ENCODE data around the gene RFX8.
"Not testable (repeated sequence)": the region's sequence is repeated elsewhere in the genome, so short reads cannot be mapped to it uniquely, and the experiment has no call there.

DNA sequence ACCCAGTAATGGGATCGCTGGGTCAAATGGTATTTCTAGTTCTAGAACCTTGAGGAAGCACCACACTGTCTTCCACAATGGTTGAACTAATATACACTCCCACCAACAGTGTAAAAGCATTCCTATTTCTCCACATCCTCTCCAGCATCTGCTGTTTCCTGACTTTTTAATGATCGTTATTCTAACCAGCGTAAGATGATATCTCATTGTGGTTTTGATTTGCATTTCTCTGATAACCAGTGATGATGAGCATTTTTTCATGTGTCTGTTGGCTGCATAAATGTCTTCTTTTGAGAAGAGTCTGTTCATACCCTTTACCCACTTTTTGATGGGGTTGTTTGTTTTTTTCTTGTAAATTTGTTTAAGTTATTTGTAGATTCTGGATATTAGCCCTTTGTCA lies 20.5 kb downstream of the RFX8 start:
- TF ChIP-seq, protein P1, sequence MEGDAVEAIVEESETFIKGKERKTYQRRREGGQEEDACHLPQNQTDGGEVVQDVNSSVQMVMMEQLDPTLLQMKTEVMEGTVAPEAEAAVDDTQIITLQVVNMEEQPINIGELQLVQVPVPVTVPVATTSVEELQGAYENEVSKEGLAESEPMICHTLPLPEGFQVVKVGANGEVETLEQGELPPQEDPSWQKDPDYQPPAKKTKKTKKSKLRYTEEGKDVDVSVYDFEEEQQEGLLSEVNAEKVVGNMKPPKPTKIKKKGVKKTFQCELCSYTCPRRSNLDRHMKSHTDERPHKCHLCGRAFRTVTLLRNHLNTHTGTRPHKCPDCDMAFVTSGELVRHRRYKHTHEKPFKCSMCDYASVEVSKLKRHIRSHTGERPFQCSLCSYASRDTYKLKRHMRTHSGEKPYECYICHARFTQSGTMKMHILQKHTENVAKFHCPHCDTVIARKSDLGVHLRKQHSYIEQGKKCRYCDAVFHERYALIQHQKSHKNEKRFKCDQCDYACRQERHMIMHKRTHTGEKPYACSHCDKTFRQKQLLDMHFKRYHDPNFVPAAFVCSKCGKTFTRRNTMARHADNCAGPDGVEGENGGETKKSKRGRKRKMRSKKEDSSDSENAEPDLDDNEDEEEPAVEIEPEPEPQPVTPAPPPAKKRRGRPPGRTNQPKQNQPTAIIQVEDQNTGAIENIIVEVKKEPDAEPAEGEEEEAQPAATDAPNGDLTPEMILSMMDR (IDR thresholded peaks at IDR 0.05), result not testable (repeated sequence)
- not testable (repeated sequence) for TF ChIP-seq POLR2AphosphoS2 (conservative IDR thresholded peaks at IDR 0.05; ENCODE audit: low read length); USF2 (IDR thresholded peaks at IDR 0.05); POLR2A (IDR thresholded peaks at IDR 0.05; ENCODE audit: low read length); TP53 (CRISPR knock-in tag; IDR thresholded peaks at IDR 0.05); KDM5A (IDR thresholded peaks at IDR 0.05); RAD21 (conservative IDR thresholded peaks at IDR 0.05 in 1 of 2, IDR thresholded peaks at IDR 0.05 in 1 of 2); ZFP36 (IDR thresholded peaks at IDR 0.05; ENCODE audit: borderline replicate concordance, partially characterized antibody); ESRRA (IDR thresholded peaks at IDR 0.05; ENCODE audit: borderline replicate concordance, low read length)
- TF ChIP-seq, protein P2, sequence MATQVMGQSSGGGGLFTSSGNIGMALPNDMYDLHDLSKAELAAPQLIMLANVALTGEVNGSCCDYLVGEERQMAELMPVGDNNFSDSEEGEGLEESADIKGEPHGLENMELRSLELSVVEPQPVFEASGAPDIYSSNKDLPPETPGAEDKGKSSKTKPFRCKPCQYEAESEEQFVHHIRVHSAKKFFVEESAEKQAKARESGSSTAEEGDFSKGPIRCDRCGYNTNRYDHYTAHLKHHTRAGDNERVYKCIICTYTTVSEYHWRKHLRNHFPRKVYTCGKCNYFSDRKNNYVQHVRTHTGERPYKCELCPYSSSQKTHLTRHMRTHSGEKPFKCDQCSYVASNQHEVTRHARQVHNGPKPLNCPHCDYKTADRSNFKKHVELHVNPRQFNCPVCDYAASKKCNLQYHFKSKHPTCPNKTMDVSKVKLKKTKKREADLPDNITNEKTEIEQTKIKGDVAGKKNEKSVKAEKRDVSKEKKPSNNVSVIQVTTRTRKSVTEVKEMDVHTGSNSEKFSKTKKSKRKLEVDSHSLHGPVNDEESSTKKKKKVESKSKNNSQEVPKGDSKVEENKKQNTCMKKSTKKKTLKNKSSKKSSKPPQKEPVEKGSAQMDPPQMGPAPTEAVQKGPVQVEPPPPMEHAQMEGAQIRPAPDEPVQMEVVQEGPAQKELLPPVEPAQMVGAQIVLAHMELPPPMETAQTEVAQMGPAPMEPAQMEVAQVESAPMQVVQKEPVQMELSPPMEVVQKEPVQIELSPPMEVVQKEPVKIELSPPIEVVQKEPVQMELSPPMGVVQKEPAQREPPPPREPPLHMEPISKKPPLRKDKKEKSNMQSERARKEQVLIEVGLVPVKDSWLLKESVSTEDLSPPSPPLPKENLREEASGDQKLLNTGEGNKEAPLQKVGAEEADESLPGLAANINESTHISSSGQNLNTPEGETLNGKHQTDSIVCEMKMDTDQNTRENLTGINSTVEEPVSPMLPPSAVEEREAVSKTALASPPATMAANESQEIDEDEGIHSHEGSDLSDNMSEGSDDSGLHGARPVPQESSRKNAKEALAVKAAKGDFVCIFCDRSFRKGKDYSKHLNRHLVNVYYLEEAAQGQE (IDR thresholded peaks at IDR 0.05), result not testable (repeated sequence)
